ENCODE data around the gene COL6A3. TPM values are rescaled to one million over a fixed set of nuclear protein-coding genes. Genes with fewer than 3 reads are reported as not detected.
A peak's percentile ranks its signal among the peaks of the same experiment; 100 is the strongest.
"Not testable (repeated sequence)": the region's sequence is repeated elsewhere in the genome, so short reads cannot be mapped to it uniquely, and the experiment has no call there.

Gene COL6A3
- total and polyA plus RNA-seq, 2 donors: 412 to 1,173 TPM

DNA sequence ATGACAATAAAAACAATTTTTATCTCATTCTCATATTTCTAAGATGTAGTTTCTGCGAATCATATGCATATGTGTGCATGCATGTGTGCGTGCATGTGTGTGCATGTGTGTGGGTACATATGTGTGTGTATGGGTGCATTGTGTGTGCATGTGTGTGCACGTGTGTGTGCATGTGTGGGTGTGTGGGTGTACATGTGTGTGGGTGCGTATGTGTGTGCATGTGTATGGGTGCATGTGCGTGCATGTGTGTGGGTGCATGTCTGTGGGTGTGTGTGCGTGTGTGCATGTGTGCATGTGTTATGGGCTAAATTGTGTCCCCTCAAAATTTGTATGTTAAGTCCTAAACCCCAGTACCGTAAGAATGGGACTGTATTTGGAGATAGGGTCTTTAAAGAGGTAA is 49.3 kb downstream of the COL6A3 start:
- Histone ChIP-seq H3K27ac (ENCODE audit: low read depth) (no peak overlapping the region), H3K4me1 (ENCODE audit: insufficient read depth) (no peaks in the 10 kb centered on the region), H3K4me3 (ENCODE audit: low read depth, low read length) (no peak overlapping the region), H3K36me3 (ENCODE audit: insufficient read depth) (peaks cover 2% of the 10 kb centered on the region)
- 92% methylated on average over 7 of the region's 7 CpGs for WGBS
- no peak for DNase-seq (ENCODE audit: extremely low spot score)

- WGBS: 77% methylated on average over 22 of the region's 22 CpGs
- Histone ChIP-seq H3K4me3 (ENCODE audit: low read depth, low read length) (no peak overlapping the region), H3K27ac (ENCODE audit: low read depth) (no peak overlapping the region), H3K36me3 (ENCODE audit: insufficient read depth) (peaks cover 2% of the 10 kb centered on the region), H3K4me1 (ENCODE audit: insufficient read depth) (no peaks in the 10 kb centered on the region)
- DNase-seq (ENCODE audit: extremely low spot score): no peak
These were observed 52.6 kb downstream of the COL6A3 start for GRCh38 chr2:237361194-237362004.

DNA sequence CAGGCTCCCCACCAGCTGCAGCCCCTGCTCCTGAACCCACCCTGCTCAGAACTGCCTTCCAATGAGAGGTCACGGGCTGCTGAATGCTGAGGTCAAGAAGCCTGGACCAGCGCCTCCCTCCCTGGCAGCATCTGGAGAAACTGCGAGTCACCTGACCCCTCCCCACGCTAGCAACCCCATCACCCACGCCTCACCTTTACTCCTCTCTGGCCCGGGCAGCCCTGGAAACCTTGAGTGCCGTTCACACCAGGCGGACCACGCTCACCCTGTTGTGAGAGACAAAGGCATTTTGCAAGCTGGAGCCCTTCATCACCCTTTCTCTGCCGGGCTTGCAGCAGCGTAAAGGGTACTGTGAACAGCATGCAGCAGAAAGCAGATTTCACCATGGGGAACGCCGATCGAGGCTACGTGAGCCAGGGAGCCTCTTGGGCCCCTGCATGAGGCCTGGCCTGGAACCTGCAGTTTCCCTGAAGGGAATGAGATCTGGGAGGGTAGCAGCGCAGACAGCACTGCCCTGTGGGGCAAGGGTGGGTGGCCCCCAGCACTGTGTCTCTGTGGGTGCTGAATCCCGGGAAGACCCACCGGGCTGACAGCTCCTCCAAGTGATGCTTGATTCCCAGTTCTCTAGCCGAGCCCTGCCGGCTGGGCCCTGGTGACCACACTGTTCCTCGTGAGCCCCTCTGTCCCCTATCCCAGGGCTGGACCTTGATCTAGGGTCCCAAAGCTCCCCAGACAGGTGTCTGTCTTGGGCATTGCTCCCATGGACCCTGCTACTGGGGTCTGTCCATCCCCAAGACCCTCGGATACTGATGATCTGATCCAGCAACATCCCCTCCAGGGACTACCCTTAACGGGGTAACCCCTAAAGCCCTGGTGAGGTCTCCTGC is 53.8 kb downstream of the COL6A3 start:
- Histone ChIP-seq H3K4me1 (ENCODE audit: insufficient read depth) (no peaks in the 10 kb centered on the region), H3K4me3 (ENCODE audit: low read depth, low read length) (no peak overlapping the region), H3K36me3 (ENCODE audit: insufficient read depth) (peaks cover 2% of the 10 kb centered on the region), H3K27ac (ENCODE audit: low read depth) (no peak overlapping the region)
- 76% methylated on average over 23 of the region's 23 CpGs for WGBS
- DNase-seq (ENCODE audit: extremely low spot score): no peak

GRCh38 chr2:237359518-237359840 is 54.5 kb downstream of the COL6A3 start:
- Histone ChIP-seq H3K27ac (ENCODE audit: low read depth) (no peak overlapping the region), H3K4me1 (ENCODE audit: insufficient read depth) (no peaks in the 10 kb centered on the region), H3K4me3 (ENCODE audit: low read depth, low read length) (no peak overlapping the region), H3K36me3 (ENCODE audit: insufficient read depth) (peaks cover 2% of the 10 kb centered on the region)
- no peak for DNase-seq (ENCODE audit: extremely low spot score)
- WGBS: 64% methylated on average over 8 of the region's 8 CpGs

DNA sequence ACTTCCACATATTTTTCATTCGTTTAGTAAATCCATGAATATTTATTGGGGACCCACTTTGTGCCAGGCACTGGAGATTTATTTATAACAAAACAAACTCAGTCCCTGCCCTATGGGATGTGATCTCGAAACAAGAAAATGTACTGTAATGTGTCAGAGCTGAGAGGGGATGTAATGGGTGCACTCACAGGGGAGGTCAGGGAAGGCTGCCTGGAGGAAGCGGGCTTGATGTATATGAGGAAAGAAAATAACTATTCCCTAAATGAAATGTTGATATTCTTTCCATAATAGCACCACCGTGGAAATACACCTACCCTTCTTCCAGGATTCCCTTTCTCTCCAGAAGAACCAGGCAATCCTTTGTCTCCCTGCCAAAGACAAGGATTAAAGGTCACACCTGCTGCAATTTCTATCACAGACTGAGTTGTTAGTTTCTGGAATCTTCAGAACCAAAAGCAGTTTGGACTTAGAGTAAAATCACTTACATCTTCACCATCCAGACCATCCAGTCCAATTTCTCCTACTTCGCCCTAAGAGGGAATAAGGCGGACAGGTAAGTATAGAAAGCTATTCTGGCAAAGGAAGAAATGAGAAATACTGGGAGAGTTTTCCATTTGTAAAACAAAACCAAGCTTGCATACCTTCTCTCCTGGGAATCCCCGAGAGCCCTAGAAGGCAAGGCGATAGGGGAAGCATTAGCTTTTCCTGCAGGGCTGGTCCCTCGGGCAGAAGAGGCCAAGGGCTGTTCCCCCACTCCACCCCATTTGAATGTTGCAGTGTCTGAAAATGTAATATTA is 55.0 kb downstream of the COL6A3 start:
- no peaks in the 10 kb centered on the region for H3K4me1 ChIP-seq (ENCODE audit: insufficient read depth)
- no peak overlapping the region for H3K27ac ChIP-seq (ENCODE audit: low read depth)
- 67% methylated on average over 9 of the region's 9 CpGs for WGBS
- no peak for DNase-seq (ENCODE audit: extremely low spot score)
- H3K36me3 ChIP-seq (ENCODE audit: insufficient read depth): peaks cover 2% of the 10 kb centered on the region
- no peak overlapping the region for H3K4me3 ChIP-seq (ENCODE audit: low read depth, low read length)

DNA sequence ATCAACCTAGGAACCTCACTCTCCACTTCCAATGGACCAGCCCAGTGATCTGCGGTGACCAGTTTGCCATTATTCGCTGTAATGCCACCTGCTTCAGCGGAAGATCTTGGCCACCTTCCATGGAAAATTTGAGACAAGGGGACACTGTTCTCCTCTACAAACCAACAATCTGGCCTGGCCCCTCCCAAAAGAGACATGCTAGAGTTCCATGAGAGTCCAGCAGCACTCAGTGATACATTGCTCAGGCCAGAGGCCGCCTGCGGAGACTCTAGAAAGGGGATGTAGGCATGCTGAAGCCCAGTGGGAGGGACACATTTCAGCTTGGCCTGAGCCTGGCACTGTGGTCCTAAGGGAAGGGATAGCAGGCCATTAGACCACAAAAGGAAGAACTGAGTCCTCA is 58.3 kb downstream of the COL6A3 start:
- no peak for DNase-seq (ENCODE audit: extremely low spot score)
- H3K27ac ChIP-seq (ENCODE audit: low read depth): no peak overlapping the region
- 76% methylated on average over 5 of the region's 5 CpGs for WGBS
- no peaks in the 10 kb centered on the region for H3K4me1 ChIP-seq (ENCODE audit: insufficient read depth)
- H3K36me3 ChIP-seq (ENCODE audit: insufficient read depth): no peaks in the 10 kb centered on the region
- H3K4me3 ChIP-seq (ENCODE audit: low read depth, low read length): no peak overlapping the region

GRCh38 chr2:237354892-237355291 is 59.1 kb downstream of the COL6A3 start:
- no peak overlapping the region for H3K27ac ChIP-seq (ENCODE audit: low read depth)
- no peaks in the 10 kb centered on the region for H3K36me3 ChIP-seq (ENCODE audit: insufficient read depth)
- H3K4me1 ChIP-seq (ENCODE audit: insufficient read depth): no peaks in the 10 kb centered on the region
- 71% methylated on average over 8 of the region's 8 CpGs for WGBS
- DNase-seq (ENCODE audit: extremely low spot score): no peak
- no peak overlapping the region for H3K4me3 ChIP-seq (ENCODE audit: low read depth, low read length)

GRCh38 chr2:237354172-237354571 is 59.8 kb downstream of the COL6A3 start:
- DNase-seq (ENCODE audit: extremely low spot score); H3K4me3 ChIP-seq (ENCODE audit: low read depth, low read length); H3K27ac ChIP-seq (ENCODE audit: low read depth); H3K4me1 ChIP-seq (ENCODE audit: insufficient read depth); H3K36me3 ChIP-seq (ENCODE audit: insufficient read depth): not testable (repeated sequence)
- 85% methylated on average over 6 of the region's 6 CpGs for WGBS

- H3K36me3 ChIP-seq (ENCODE audit: insufficient read depth): no peaks in the 10 kb centered on the region
- no peaks in the 10 kb centered on the region for H3K4me1 ChIP-seq (ENCODE audit: insufficient read depth)
- H3K4me3 ChIP-seq (ENCODE audit: low read depth, low read length): no peak overlapping the region
- H3K27ac ChIP-seq (ENCODE audit: low read depth): peak overlapping the region; percentile 45
- WGBS: 58% methylated on average over 5 of the region's 5 CpGs
- DNase-seq (ENCODE audit: extremely low spot score): no peak
These were observed 60.7 kb downstream of the COL6A3 start for GRCh38 chr2:237353215-237353614.

DNA sequence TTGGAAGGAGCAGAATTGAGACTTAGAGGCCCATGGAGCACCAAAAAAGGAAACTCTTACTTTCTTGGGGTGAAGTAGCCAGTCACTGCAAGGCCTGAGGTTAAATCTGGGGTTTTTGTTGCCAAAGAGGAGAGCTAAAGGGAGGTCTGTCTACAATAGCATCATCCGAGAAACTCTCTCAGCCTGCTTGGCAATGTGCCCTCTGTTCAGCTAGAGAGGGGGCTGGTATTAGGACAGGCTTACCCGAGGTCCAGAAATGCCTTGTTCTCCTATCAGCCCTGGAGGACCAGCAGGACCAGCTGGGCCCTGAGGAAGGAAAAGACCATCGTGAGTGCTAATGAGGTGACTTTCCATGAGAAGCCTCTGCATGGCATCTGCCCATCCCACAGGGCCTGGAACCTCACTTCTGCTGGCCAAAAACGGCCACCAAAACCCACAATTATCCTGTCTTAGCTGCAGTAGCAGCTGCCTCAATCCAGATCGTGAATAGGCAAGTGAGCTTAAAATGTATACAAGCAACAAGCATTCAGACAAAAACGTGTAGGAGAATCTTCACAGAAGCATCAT is 61.6 kb downstream of the COL6A3 start:
- Histone ChIP-seq H3K36me3 (ENCODE audit: insufficient read depth) (no peaks in the 10 kb centered on the region), H3K4me1 (ENCODE audit: insufficient read depth) (no peaks in the 10 kb centered on the region), H3K4me3 (ENCODE audit: low read depth, low read length) (no peak overlapping the region), H3K27ac (ENCODE audit: low read depth) (no peak overlapping the region)
- no peak for DNase-seq (ENCODE audit: extremely low spot score)
- WGBS: 69% methylated on average over 6 of the region's 6 CpGs

DNA sequence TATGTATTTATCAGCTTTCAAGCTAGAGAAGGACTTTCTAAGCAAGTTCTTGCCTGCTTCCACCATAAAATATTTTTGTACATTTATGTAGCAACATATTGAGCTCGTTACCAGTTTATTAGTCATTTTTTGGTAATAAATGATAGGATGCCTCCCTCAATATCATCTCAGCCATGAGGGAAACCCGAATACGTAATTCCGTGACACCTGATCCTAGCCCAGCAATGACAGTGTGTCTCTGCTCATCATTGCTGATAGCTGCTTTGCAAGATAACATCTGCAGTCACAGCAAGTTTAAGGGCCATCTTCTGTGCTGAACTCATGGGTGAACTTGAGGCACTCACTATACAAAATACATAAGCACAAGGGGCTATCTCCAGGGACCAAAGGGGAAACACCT is 62.2 kb downstream of the COL6A3 start:
- no peak overlapping the region for H3K4me3 ChIP-seq (ENCODE audit: low read depth, low read length)
- no peak for DNase-seq (ENCODE audit: extremely low spot score)
- WGBS: 80% methylated on average over 4 of the region's 4 CpGs
- no peaks in the 10 kb centered on the region for H3K36me3 ChIP-seq (ENCODE audit: insufficient read depth)
- H3K4me1 ChIP-seq (ENCODE audit: insufficient read depth): no peaks in the 10 kb centered on the region
- H3K27ac ChIP-seq (ENCODE audit: low read depth): no peak overlapping the region

GRCh38 chr2:237351046-237351445 is 62.9 kb downstream of the COL6A3 start:
- no peaks in the 10 kb centered on the region for H3K4me1 ChIP-seq (ENCODE audit: insufficient read depth)
- DNase-seq (ENCODE audit: extremely low spot score): no peak
- 62% methylated on average over 8 of the region's 8 CpGs for WGBS
- no peak overlapping the region for H3K4me3 ChIP-seq (ENCODE audit: low read depth, low read length)
- no peaks in the 10 kb centered on the region for H3K36me3 ChIP-seq (ENCODE audit: insufficient read depth)
- peak overlapping the region; percentile 38 for H3K27ac ChIP-seq (ENCODE audit: low read depth)

GRCh38 chr2:237350597-237350996 is 63.4 kb downstream of the COL6A3 start:
- no peak for DNase-seq (ENCODE audit: extremely low spot score)
- Histone ChIP-seq H3K36me3 (ENCODE audit: insufficient read depth) (no peaks in the 10 kb centered on the region), H3K27ac (ENCODE audit: low read depth) (peak overlapping the region; percentile 38), H3K4me3 (ENCODE audit: low read depth, low read length) (no peak overlapping the region), H3K4me1 (ENCODE audit: insufficient read depth) (no peaks in the 10 kb centered on the region)
- 76% methylated on average over 6 of the region's 6 CpGs for WGBS

Data from urinary bladder (tissue), 4 donors.